Testis (tissue), 3 donors: Measurements from ENCODE around the gene TMEM150B. TPM values are rescaled to one million over a fixed set of nuclear protein-coding genes. Genes with fewer than 3 reads are reported as not detected.

Experiments
- DNase-seq: peaks from one replicate; pipeline ENCODE4 v3.0.0-alpha.2; 2019
- H3K27ac ChIP-seq, 2 donors: fragments of 200-600 bp; sonication (generic); one replicate each; pipeline ENCODE4 v1.5.1; 2019
- H3K27me3 ChIP-seq: fragments of 200-600 bp; sonication (generic); one replicate; pipeline ENCODE4 v1.5.1; 2019
- H3K36me3 ChIP-seq: fragments of 200-600 bp; sonication (generic); one replicate; pipeline ENCODE4 v1.5.1; 2017; ENCODE audit warnings: low read depth; ENCODE audit errors: missing control alignments
- H3K4me1 ChIP-seq: fragments of 200-600 bp; sonication (generic); one replicate; pipeline ENCODE4 v1.5.1; 2019
- H3K4me3 ChIP-seq, 2 donors: fragments of 200-600 bp; sonication (generic); one replicate each; pipeline ENCODE4 v1.5.1; 2017 to 2019
- H3K9me3 ChIP-seq: fragments of 200-600 bp; sonication (generic); one replicate; pipeline ENCODE4 v1.5.1; 2017
- CTCF ChIP-seq, 3 experiments: fragments of 450-650 bp in 2 of 3; fragments of 200-600 bp in 1 of 3; sonication (generic) in 1 of 3; IDR thresholded peaks; one replicate each; pipeline ENCODE4 v1.5.1; 2016 to 2019; ENCODE audit warnings: antibody characterized with exemption in 3 of 3, mild to moderate bottlenecking in 2 of 3, moderate library complexity in 1 of 3
- POLR2A ChIP-seq: fragments of 450-650 bp; IDR thresholded peaks from one replicate; pipeline ENCODE4 v1.6.1; 2017; ENCODE audit warnings: antibody characterized with exemption, mild to moderate bottlenecking, moderate library complexity
- WGBS, 2 donors: methylation state at CpG; one replicate each; pipeline ENCODE4 v1.1.5; 2018; 5-methylcytosine and 5-hydroxymethylcytosine counted together
- intact Hi-C: fragments of 100-400 bp; cut with DNase I; formaldehyde crosslinking; loops from one replicate; pipeline ENCODE4 v1.15.1; 2023; ENCODE audit warnings: low total_unique reads
- polyA plus RNA-seq: library from polyadenylated mRNA; stranded (reverse); fragments of 350-450 nt; fragmentation: Illumina TruSeq; extraction: RNeasy Lipid Tissue Mini Kit (QIAGEN cat#74804); gene quantifications from one replicate; pipeline ENCODE4 v1.2.3, GENCODE V29; 2014; ENCODE audit warnings: low read depth, low replicate concordance; ENCODE audit not compliant: insufficient read depth
- total RNA-seq, 2 donors: library from RNA; depleted of rRNA; stranded (reverse); fragments of >200 nt; gene quantifications; one replicate each; pipeline ENCODE4 v1.2.3, GENCODE V29; 2016

TMEM150B gene
- total and polyA plus RNA-seq, 3 donors from 2014 or later: 0.98 to 2.2 TPM; not detected in 1

DNA sequence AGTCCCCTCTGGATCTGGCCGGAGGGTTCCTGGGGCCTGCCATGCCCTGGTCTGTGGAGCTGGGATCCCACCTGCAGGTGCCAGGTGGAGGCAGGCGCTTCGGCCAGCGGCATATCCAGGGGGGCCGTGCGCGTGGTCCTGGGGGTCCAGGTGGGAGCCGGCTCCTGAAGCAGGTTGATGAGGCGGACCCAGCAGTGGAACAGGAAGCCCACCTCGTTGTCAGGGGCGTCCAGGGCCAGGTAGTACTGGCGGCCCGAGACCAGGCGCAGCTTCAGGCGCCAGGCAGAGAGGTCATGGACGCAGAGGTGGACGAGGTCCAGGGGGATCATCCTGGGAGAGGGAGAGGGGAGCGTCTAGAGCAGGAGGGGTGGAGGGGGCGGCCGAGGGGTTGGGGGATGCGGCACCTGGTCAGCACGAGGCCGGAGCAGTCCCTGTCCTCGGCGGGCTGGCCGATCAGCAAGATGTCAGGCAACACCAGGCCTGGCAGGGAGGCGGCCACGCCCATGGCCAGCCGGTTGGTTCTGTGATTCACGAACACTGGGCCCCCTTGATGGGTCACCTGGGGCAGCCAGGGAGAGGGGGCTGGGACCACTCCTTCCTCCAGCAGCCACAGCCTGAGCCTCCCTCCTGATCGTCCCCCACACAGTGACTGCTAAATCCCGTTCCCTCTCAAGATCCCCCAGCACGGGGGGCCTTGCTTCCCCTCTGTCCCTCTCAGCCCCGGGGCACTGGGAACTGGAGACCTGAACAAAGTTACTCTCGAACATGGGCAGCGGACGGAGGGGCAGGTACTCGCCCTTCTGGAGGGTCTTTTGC lies 37.2 kb upstream of the TMEM150B start:
- no peaks in the 10 kb centered on the region for H3K27me3 ChIP-seq
- no peaks in the 10 kb centered on the region for H3K36me3 ChIP-seq
- TF ChIP-seq POLR2A: no peak
- no peak for TF ChIP-seq CTCF (IDR thresholded peaks at IDR 0.05)
- H3K9me3 ChIP-seq: no peaks in the 10 kb centered on the region
- no peaks in the 10 kb centered on the region for H3K4me1 ChIP-seq
- DNase-seq: no peak
- 83 to 90% methylated on average over 13 to 38 of the region's 38 CpGs for WGBS, 2 donors
- no peak overlapping the region for H3K27ac ChIP-seq
- intact Hi-C loops: no loop called here
- no peak overlapping the region for H3K4me3 ChIP-seq

GRCh38 chr19:55360902-55361301 lies 35.8 kb upstream of the TMEM150B start:
- no peaks in the 10 kb centered on the region for H3K36me3 ChIP-seq
- WGBS, 2 donors: 84 to 94% methylated on average over 8 to 16 of the region's 16 CpGs
- intact Hi-C loops: no loop called here
- TF ChIP-seq CTCF (IDR thresholded peaks at IDR 0.05) (no peak), POLR2A (no peak)
- H3K9me3 ChIP-seq: no peaks in the 10 kb centered on the region
- H3K27ac ChIP-seq: no peak overlapping the region
- no peak for DNase-seq
- H3K4me1 ChIP-seq: no peaks in the 10 kb centered on the region
- no peaks in the 10 kb centered on the region for H3K27me3 ChIP-seq
- no peak overlapping the region for H3K4me3 ChIP-seq

DNA sequence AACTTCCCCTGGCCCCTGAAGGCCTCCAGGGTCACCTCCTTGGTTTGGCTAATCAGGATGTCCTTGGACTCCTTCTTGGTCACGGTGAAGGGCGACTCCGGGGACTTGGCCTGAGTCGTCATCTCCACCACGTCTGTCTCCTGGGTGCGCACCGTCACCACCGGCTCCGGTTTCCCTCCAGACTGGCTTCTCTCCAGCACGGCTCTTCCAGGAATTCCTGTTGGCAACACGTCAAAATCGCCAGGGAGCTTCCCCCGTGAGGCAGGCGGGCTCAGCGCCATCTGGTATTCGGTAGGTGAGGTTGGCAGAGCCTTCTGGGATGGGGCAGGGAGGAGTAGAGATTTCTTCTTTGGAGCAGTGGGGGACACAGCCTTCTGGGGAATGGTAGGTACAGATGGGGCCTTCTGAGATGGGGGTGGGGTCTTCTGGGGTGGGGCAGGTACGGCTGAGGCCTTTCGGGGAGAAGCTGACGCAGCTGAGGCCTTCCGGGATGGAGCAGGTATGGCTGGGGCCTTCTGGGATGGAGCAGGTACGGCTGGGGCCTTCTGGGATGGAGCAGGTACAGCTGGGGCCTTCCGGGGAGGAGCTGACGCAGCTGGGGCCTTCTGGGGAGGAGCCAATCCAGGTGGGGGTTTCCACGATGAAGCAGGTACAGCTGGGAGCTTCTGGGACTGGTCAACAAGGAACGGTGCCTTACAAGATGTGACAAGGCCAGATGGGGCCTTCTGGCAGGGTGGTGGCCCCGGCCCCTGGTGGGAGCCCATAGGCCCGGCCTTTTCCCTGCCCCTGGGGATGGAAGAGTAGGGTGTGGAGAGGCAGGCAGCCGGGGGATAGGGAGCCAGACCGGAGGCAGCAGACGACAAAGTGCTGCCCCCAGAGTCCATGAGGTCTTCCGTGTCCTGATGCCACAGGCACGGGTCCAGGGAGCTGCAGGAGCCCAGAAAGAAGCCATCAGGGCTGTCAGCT lies 34.1 kb upstream of the TMEM150B start:
- 76 to 79% methylated on average over 29 to 32 of the region's 32 CpGs for WGBS, 2 donors
- Histone ChIP-seq H3K27me3 (no peaks in the 10 kb centered on the region), H3K36me3 (no peaks in the 10 kb centered on the region), H3K27ac (no peak overlapping the region), H3K4me3 (no peak overlapping the region), H3K4me1 (peaks cover 1% of the 10 kb centered on the region), H3K9me3 (no peaks in the 10 kb centered on the region)
- TF ChIP-seq CTCF (IDR thresholded peaks at IDR 0.05): no peak
- intact Hi-C loops: no loop called here
- no peak for DNase-seq

DNA sequence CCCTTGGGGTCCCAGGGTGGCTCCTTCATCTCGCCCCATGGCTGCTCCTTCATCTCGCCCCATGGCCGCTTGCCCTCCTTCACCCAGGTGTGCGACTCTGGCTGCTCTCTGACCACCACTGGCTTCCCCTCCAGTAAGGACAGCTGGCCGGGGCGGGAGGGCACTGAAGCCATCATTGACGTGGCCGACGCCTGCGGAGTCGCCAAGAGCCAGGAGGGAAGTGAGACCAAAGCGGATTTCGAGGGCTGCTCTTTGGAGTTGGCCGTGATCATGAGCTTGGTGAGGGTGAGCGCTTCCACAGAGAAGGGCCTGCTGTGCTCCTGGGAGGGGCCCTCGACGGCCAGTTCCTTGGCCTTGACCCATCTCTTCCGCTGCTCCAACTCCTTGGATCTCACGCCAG lies 33.4 kb upstream of the TMEM150B start:
- no peak overlapping the region for H3K27ac ChIP-seq
- no peaks in the 10 kb centered on the region for H3K27me3 ChIP-seq
- no peaks in the 10 kb centered on the region for H3K36me3 ChIP-seq
- DNase-seq: no peak
- H3K4me1 ChIP-seq: peaks cover 8% of the 10 kb centered on the region
- H3K9me3 ChIP-seq: no peaks in the 10 kb centered on the region
- H3K4me3 ChIP-seq: no peak overlapping the region
- WGBS, 2 donors: 51 to 85% methylated on average over 3 to 19 of the region's 19 CpGs
- TF ChIP-seq CTCF (IDR thresholded peaks at IDR 0.05) (no peak), POLR2A (no peak)
- intact Hi-C loops: no loop called here
